HG02885 (cell line): ENCODE measurements around the gene TWIST1.

Experiments used
- ATAC-seq: cut with Tn5 transposase; IDR thresholded peaks from one replicate; pipeline ENCODE4 v1.9.1; 2021; ENCODE audit warnings: mild to moderate bottlenecking; ENCODE audit not compliant: unreplicated experiment, poor library complexity

The TWIST1 gene

GRCh38 chr7:19113855-19114550, 3.4 kb downstream of the TWIST1 start:
- ATAC-seq: no peak

GRCh38 chr7:19113002-19113350, 4.5 kb downstream of the TWIST1 start:
- no peak for ATAC-seq

GRCh38 chr7:19112274-19113001, 5.0 kb downstream of the TWIST1 start:
- no peak for ATAC-seq

- ATAC-seq: no peak
These were observed 5.8 kb downstream of the TWIST1 start for GRCh38 chr7:19111474-19112273.

GRCh38 chr7:19110776-19111175, 6.7 kb downstream of the TWIST1 start:
- no peak for ATAC-seq

- ATAC-seq: no peak
These were observed 7.3 kb downstream of the TWIST1 start for GRCh38 chr7:19110026-19110730.

GRCh38 chr7:19109000-19109946, 8.2 kb downstream of the TWIST1 start:
- no peak for ATAC-seq

GRCh38 chr7:19107356-19108146, 9.9 kb downstream of the TWIST1 start:
- ATAC-seq: no peak

- ATAC-seq: no peak
These were observed 10.4 kb downstream of the TWIST1 start for GRCh38 chr7:19107081-19107355.

- no peak for ATAC-seq
These were observed 11.0 kb downstream of the TWIST1 start for GRCh38 chr7:19106241-19107080.

GRCh38 chr7:19105546-19105945, 11.9 kb downstream of the TWIST1 start:
- ATAC-seq: no peak

GRCh38 chr7:19104811-19105210, 12.6 kb downstream of the TWIST1 start:
- no peak for ATAC-seq

- ATAC-seq: no peak
These were observed 14.6 kb downstream of the TWIST1 start for GRCh38 chr7:19102884-19103283.

- no peak for ATAC-seq
These were observed 15.5 kb downstream of the TWIST1 start for GRCh38 chr7:19101909-19102308.

GRCh38 chr7:19101472-19101871, 16.0 kb downstream of the TWIST1 start:
- no peak for ATAC-seq

GRCh38 chr7:19099924-19100323, 17.5 kb downstream of the TWIST1 start:
- ATAC-seq: no peak

GRCh38 chr7:19099194-19099593, 18.2 kb downstream of the TWIST1 start:
- ATAC-seq: no peak

GRCh38 chr7:19098510-19098909, 18.9 kb downstream of the TWIST1 start:
- no peak for ATAC-seq
